Colonic mucosa (tissue), 4 donors: ENCODE data around the gene ADAM12. TPM values are rescaled to one million over a fixed set of nuclear protein-coding genes. Genes with fewer than 3 reads are reported as not detected.
A peak's percentile ranks its signal among the peaks of the same experiment; 100 is the strongest.

ENCODE experiments used
- DNase-seq: peaks from one replicate; pipeline ENCODE4 v3.0.0-alpha.2; 2020
- H3K27ac ChIP-seq: fragments of 200-600 bp; one replicate; pipeline ENCODE4 v1.8.0; 2021
- H3K27me3 ChIP-seq: fragments of 200-600 bp; one replicate; pipeline ENCODE4 v1.8.0; 2021
- H3K36me3 ChIP-seq: fragments of 200-600 bp; one replicate; pipeline ENCODE4 v1.8.0; 2021
- H3K4me1 ChIP-seq: fragments of 200-600 bp; one replicate; pipeline ENCODE4 v1.8.0; 2021; ENCODE audit warnings: mild to moderate bottlenecking
- H3K4me3 ChIP-seq: fragments of 200-600 bp; one replicate; pipeline ENCODE4 v1.8.0; 2021
- H3K9ac ChIP-seq, 2 donors: one replicate each; pipeline ENCODE4 v1.7.0; 2013; ENCODE audit warnings: control low read depth in 2 of 2, low read depth in 2 of 2, low read length in 2 of 2
- H3K9me3 ChIP-seq: fragments of 200-600 bp; one replicate; pipeline ENCODE4 v1.8.0; 2021
- CTCF ChIP-seq: fragments of 200-600 bp; IDR thresholded peaks from one replicate; pipeline ENCODE4 v1.8.0; 2022; ENCODE audit warnings: antibody characterized with exemption, mild to moderate bottlenecking
- intact Hi-C: fragments of 100-400 bp; cut with DNase I; formaldehyde crosslinking; loops from one replicate; pipeline ENCODE4 v1.14.1; 2022
- total RNA-seq, 2 donors: library from RNA; stranded (reverse); fragmentation: NEBNext Ultra II Directional in 1 of 2; extraction: Animal tissue kit (Norgen Biotek cat#: 25700) in 1 of 2; gene quantifications; one replicate each; pipeline ENCODE4 v1.2.1, GENCODE V29; 2021
- donor health status: healthy.
- donor health status: DM: no; HTN: no; CAD: no.
- donor health status: DM: no; HTN: no; CAD: no.

The ADAM12 gene
- total RNA-seq, 2 donors from 2014 or later, result 0.30 to 0.64 TPM

DNA sequence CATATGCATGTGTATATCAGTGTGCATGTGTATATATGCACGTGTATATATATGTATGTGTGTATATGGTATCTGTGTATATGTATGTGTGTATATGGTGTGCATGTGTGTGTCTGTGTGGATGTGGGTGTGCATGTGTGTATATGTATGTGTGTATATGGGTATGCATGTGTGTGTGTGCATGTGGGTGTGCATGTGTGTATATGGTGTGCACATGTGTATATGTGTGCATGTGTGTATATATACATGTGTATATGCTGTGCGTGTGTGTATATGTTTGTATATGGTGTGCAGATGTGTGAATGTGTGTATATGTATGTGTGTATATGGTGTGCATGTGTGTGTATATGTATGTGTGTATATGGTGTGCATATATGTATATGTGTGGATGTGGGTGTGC, 245.2 kb downstream of the ADAM12 start:
- Histone ChIP-seq H3K36me3 (no peaks in the 10 kb centered on the region), H3K27me3 (no peaks in the 10 kb centered on the region), H3K9me3 (no peaks in the 10 kb centered on the region), H3K4me3 (no peak overlapping the region), H3K27ac (no peak overlapping the region), H3K4me1 (no peaks in the 10 kb centered on the region), H3K9ac (no peak overlapping the region)
- TF ChIP-seq CTCF, result no peak
- intact Hi-C loops, result no loop called here
- no peak for DNase-seq

GRCh38 chr10:126140746-126141273, 247.5 kb downstream of the ADAM12 start:
- no peak for TF ChIP-seq CTCF
- no peaks in the 10 kb centered on the region for H3K9me3 ChIP-seq
- intact Hi-C loops, result no loop called here
- no peak overlapping the region for H3K4me3 ChIP-seq
- no peaks in the 10 kb centered on the region for H3K4me1 ChIP-seq
- H3K27ac ChIP-seq, result no peak overlapping the region
- H3K9ac ChIP-seq, result no peak overlapping the region
- DNase-seq, result peak; percentile 12
- H3K27me3 ChIP-seq, result no peaks in the 10 kb centered on the region
- H3K36me3 ChIP-seq, result no peaks in the 10 kb centered on the region

DNA sequence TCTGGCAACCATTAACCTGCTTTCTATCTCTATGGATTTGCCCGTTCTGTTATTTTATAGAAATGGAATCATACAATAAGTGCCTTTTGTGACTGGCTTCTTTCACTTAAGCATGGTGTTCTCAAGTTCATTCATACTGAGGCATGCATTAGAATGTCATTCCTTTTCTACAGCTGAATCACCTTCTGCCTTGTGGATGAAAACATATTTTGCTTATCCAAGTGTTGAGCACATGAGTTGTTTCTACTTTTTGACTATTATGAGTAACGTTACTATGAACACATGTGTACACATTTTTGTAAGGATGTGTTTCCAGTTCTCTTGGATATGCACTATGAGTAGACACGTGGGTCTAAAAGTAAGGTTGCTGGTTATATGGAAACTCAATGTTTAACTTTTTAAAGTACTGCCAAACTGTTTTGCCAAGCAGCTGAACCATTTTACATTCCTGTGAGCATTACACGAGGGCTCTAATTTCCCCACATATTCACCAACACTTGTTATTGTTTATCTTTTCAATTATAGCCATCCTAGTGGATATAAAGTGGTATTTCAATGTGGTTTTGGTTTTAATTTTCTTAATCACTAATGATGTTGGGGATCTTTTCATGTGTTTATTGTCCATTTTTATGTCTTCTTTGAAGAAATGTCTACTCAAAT, 250.6 kb downstream of the ADAM12 start:
- Histone ChIP-seq H3K9me3 (no peaks in the 10 kb centered on the region), H3K9ac (no peak overlapping the region), H3K27me3 (no peaks in the 10 kb centered on the region), H3K27ac (no peak overlapping the region), H3K4me1 (no peaks in the 10 kb centered on the region), H3K4me3 (no peak overlapping the region), H3K36me3 (no peaks in the 10 kb centered on the region)
- intact Hi-C loops, result no loop called here
- no peak for TF ChIP-seq CTCF
- no peak for DNase-seq

GRCh38 chr10:126135941-126136595, 252.2 kb downstream of the ADAM12 start:
- Histone ChIP-seq H3K9ac (no peak overlapping the region), H3K36me3 (no peaks in the 10 kb centered on the region), H3K4me3 (no peak overlapping the region), H3K27ac (no peak overlapping the region), H3K27me3 (no peaks in the 10 kb centered on the region), H3K9me3 (no peaks in the 10 kb centered on the region), H3K4me1 (no peaks in the 10 kb centered on the region)
- TF ChIP-seq CTCF, result no peak
- intact Hi-C loops, result no loop called here
- DNase-seq, result peak; percentile 4

- peak; percentile 11 for DNase-seq
- Histone ChIP-seq H3K27ac (no peak overlapping the region), H3K4me1 (no peaks in the 10 kb centered on the region), H3K4me3 (no peak overlapping the region), H3K36me3 (no peaks in the 10 kb centered on the region), H3K27me3 (no peaks in the 10 kb centered on the region), H3K9ac (no peak overlapping the region), H3K9me3 (no peaks in the 10 kb centered on the region)
- intact Hi-C loops, result no loop called here
- no peak for TF ChIP-seq CTCF
Observed at GRCh38 chr10:126135177-126135576, 253.1 kb downstream of the ADAM12 start.
